Endometrial microvascular endothelial cells (primary cell): ENCODE results near the gene PPIL4. TPM values are rescaled to one million over a fixed set of nuclear protein-coding genes. Genes with fewer than 3 reads are reported as not detected.

ENCODE experiments used
- in situ Hi-C: cut with HindIII; loops from 2 replicates; pipeline ENCODE4 v1.10.0; 2017; ENCODE audit warnings: low sequenced_read_pairs, low pct_unique_long_range_greater_than_20kb; ENCODE audit errors: inconsistent ontology term
- total RNA-seq: library from RNA; depleted of rRNA; stranded (reverse); fragments of >200 nt; gene quantifications from one replicate; pipeline ENCODE4 v1.2.3, GENCODE V29; 2015; ENCODE audit errors: inconsistent ontology term

Gene PPIL4, protein sequence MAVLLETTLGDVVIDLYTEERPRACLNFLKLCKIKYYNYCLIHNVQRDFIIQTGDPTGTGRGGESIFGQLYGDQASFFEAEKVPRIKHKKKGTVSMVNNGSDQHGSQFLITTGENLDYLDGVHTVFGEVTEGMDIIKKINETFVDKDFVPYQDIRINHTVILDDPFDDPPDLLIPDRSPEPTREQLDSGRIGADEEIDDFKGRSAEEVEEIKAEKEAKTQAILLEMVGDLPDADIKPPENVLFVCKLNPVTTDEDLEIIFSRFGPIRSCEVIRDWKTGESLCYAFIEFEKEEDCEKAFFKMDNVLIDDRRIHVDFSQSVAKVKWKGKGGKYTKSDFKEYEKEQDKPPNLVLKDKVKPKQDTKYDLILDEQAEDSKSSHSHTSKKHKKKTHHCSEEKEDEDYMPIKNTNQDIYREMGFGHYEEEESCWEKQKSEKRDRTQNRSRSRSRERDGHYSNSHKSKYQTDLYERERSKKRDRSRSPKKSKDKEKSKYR
- 16.7 TPM for total RNA-seq

DNA sequence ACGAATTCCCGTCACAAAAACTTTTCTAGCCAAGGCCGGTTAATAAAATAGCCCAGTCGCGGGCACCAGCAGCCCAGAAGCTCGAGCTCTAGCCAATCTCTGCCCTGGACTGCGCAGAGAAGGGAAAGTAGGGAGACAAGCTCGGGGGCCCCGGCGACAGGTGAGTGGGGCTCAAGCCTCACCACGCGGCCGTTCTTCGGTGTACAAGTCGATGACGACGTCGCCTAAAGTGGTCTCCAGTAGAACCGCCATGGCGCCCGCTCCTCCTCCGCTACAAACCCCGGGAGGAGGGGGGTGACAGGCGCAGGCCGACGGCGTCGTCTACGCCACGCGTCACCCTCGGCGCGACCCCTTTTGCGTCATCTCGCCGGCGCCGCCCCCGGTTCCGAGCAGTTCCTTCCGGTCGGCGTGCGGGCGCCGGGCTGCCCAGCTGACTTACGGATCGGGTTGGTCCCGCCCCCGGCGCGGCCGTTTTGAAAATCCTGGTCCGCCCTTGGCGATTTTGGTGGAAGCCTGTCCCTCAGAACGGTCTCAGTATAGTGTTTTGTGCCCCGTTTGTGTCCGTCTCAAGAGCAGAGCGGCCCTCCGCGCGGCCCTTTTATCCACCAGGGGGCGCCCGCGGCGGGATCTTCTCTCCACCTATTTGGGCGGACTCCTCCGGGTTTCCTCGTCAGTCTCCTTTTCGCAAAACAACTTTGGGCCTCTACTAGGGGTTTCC, at the start of gene PPIL4:
PPIL4 (minus strand) TSS at position 290 of the 718 bp plus-strand sequence; CDS start at position 252, 38 bp downstream.
- in situ Hi-C loops = no loop called here

DNA sequence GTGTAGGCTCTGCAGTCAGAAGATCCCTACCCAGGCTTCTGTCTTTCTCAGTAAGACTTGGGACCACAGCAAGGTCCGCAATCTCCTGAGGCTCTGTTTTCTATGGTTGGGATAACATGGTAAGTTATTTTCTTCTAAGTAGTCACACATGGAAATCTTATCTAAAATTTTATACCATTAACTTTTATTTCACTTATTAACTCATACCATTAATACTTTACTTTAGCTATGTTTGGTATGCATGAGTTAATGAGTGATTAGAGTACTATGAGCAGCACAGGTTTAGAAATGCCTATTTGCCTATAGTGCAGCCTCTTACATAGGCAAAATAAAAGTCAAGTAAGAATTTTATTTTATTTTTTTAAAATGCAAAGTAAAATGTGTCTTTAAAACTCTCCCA, 47.6 kb upstream of the PPIL4 start:
- in situ Hi-C loops = no loop called here

DNA sequence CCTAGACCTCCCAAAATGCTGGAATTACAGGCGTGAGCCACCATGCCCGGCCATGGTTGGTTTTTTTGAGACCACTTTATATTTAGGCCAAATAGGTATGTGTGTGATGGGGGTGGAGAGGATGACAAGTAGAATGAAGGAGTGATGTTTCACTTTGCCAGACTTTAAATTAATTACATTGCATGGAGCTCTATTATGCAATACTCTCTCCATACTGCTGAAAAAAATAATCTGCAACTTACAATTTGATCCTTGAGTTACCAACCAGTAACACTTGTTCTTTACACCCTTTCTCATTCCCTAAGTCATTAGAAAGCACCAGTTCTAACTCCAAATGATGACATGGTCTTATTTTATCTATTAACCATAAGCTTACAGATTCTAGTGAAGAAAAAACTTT, 47.1 kb upstream of the PPIL4 start:
- in situ Hi-C loops = no loop called here

DNA sequence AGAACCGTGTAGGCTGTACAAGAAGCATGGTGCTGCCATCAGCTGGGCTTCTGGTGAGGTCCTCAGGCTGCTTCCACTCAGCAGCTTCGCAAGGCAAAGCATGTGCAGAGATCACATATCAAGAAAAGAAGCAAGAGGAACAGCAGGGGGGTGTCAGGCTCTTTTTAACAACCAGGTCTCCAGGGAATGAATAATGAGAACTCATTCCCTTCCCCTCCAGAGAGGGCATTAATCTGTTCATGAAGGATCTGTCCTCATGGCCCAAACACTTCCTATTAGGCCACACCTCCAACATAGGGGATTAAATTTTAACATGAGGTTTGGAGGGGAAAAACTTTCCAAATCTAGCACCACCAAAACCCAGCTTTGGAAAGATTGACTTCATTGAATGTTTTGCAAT, 40.3 kb upstream of the PPIL4 start:
- in situ Hi-C loops = no loop called here

DNA sequence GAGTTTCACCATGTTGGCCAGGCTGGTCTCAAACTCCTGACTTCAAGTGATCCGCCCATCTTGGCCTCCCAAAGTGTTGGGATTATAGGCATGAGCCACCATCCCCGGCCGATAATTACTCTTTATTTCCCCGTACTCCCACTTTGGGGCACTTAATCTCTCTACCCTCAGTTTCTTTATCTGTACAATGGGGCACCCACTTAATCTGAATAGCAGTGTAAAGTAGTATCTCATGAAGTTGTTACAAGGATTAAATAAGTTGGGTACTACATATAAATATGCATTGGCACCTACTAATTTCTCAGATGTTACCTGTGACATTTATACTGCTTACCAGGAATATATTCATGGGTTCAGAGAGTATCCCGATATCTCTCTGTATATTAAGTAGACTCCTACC, 35.5 kb upstream of the PPIL4 start:
- in situ Hi-C loops = no loop called here

DNA sequence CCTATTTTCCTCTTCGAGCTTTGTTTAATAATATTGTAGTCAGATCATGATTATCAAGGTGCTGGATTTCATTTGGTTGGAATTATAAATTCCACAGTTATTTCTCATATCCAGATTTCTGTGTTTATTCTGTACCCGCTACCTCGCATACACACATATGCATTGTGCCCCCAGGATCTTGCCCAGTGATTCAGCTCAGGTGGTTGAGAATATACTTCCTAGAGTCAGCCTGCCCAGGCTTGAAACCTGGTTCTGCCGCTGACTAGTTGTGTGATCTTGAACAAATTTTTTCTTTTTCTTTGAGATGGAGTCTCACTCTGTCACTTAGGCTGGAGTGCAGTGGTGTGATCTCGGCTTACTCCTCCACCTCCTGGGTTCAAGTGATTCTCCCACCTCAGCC, 35.0 kb upstream of the PPIL4 start:
- in situ Hi-C loops = no loop called here

DNA sequence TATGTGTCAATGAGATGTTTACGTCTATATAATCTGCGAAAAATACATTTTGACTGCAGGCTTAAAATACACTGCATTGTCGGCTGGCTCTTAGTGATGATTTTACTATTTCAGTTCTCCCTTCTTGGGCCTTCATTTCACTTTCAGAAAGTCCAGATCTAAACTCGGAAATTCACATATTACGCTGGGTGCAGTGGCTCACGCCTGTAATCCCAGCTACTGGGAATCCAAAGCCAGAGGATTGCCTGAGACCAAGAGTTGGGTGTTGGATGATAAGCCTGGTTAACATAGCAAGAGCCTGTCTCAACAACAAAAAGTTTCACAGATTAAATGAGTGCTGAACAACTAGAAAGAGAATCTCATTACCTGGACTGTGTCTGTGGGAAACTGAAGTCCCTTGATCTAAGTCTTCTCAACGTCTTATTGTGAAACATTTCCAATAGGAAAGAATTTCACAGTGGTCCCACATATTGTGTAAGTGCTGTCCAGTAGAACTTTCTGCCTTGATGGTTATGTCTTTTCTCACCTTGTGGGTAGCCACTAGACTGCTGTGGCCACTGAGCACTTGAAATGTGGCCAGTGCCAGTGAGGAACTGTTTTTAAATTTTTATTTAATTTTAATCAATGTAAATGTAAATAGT, 22.2 kb upstream of the PPIL4 start:
- in situ Hi-C loops = no loop called here

DNA sequence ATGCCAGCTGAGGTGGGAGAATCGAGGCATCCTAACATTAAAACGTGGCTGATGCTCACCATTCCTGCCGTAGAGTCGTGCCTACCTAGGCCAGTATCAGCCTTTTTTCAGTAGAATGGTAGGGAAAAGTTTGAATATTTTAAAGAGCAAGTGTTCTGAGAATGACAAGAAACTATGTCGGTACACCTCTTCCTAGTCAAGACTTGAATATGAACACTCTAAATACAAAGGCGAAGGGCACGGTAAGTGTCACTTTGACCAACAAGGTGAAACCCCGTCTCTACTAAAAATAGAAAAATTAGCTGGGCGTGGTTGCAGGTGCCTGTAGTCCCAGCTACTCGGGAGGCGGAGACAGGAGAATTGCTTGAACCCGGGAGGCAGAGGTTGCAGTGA, 21.3 kb upstream of the PPIL4 start:
- in situ Hi-C loops = no loop called here

DNA sequence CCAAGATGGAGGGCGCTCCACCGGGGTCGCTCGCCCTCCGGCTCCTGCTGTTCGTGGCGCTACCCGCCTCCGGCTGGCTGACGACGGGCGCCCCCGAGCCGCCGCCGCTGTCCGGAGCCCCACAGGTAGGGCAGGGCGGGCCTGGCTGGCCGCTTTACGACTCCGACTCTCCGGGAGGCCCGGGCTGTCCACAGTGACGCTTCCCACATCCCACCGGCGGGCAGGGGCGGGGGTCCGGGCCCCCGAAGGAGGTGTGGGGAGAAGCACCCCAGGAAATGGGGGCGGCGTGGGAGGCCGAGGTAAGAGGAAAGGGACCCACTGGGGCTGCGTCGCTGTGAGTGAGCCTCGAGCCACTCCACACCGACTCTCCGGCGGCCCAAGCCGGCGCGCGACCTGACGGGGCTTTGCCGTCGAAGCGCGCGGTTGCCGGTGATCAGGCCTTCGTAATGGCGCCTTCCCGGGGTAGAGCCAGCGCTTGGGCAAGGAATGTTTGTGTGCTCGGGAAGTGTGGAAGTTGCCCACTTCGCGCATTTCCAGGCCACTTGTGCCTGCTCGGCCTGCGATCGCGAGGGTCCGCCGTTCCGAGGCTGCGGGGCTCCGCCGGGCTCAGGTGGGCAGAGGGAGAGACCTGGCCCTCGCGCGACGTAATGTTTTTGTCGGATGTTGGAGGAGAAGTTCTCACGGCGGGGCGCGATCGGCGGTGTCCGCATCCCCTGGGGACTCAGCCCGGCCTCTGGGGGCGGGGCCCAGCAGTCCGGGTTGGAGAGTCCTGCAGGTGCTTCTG, 20.8 kb upstream of the PPIL4 start:
- in situ Hi-C loops = no loop called here

DNA sequence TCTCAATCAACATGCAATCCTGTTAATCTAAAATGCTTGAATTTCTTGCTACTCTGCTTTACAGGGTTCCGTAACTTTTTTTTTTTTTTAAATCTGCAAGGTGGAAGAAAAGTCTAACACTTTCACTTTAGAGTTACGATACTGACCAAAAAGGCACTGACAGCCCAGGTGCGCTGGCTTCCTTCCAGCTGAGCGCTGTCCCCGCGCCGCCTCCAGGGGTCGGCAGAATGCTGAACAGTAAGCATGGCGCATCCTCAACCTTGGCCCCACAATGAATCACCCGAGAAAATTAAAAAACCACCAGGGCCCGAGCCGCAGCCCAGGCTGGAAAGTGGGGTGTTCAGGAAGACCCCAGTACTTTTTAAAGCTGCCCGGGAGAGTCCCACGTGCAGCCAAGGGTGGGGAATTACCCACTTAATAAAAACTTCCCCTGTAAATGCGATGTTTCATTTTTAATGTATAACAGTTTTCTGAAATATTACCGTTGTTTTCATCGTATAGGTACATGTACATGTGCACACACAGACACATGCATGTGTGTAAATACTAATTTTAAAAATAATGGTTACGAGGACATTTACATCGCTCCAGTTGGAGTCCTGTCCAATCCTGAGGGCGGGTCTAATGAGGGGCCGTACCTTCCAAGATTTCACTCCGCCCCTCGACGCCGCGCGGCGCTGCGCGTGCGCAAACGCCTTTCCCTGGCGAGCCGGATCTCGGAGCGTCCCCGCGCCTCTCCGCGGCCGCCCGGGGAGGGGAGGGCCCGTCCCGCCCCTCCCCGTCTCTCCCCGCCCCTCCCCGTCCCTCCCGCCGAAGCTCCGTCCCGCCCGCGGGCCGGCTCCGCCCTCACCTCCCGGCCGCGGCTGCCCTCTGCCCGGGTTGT, 19.9 kb upstream of the PPIL4 start, which contains the start of gene GINM1:
GINM1 (plus strand) TSS at position 849 of the 883 bp plus-strand sequence. CDS start 40 bp downstream, outside the sequence.
- in situ Hi-C loops = no loop called here

DNA sequence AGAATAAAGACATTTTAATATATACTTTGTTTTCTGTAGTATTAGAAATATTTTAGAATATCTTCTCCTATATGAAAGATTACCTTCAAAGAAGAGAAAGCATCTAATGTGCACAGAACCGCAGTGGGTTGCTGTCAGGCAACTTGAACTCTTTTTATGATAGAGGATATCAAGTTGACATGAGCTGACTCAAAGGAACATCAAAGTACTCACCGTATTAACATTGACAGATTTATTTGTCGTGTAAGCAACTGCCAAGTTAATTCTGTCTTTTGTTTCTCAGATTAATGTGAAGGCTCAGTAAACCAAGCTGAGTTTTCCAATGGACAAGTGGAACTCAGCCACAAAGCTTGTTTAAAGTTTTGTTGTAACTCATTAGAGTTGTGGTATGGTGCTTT, 18.1 kb upstream of the PPIL4 start:
- in situ Hi-C loops = no loop called here

DNA sequence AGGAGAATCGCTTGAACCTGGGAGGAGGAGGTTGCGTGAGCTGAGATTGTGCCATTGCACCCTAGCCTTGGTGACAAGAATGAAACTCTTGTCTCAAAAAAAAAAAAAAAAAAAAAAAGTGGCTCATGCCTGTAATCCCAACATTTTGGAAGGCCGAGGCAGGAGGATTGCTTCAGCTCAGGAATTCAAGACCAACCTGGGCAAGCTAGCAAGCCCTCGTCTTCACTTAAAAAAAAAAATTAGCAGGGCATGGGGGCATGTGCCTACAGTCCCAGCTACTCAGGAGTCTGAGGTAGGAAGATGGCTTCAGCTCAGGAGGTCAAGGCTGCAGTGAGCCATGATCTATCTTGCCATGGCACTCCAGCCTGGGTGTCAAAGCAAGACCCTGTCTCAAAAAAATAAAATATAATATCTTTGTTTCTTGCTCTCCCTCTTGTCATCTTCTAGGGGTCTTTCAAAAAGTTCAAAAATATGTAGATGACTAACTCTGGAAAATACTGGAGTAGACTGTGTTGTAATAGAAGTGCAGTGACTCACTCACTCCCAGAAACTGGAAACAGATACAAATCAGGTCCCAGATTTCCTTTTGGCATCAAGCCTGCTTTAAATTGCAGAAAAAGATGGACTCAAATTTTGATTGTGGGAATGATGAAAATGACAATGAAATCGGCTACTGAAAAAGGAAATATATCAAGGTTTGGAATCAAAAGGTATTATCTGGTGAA, 17.5 kb upstream of the PPIL4 start:
- in situ Hi-C loops = no loop called here

DNA sequence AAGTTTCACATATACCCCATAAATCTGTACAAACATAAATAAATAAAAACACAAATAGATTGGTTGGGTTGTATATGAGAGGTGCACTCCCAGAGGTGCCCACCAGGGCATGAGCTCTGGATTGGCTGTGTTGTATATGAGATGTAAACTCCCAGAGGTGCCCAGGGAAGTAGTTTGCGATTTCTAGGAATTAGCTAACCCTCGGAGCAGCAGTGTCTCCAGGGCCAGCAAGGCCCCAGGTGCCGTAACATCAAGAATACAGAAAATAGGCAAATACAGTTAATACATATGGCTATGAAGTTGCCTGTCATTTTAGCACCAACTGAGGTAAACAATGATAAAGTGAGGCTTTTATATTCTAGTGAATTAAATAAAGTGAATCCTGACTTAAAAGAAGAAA, 14.9 kb upstream of the PPIL4 start:
- in situ Hi-C loops = no loop called here

DNA sequence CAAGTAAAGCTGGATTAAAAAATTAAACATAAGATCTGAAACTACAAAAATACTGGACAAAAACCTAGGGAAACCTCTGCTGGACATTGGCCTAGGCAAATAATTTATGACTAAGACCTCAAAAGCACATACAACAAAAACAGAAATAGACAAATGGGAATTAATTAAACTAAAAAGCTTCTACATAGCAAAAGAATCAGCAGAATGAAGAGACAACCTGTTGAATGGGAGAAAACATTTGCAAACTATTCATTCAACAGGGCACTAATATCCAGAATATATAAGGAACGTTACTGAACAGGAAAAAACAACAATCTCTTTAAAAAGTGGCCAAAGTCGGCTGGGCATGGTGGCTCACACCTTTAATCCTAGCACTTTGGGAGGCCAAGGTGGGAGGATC, 13.5 kb upstream of the PPIL4 start:
- in situ Hi-C loops = no loop called here

DNA sequence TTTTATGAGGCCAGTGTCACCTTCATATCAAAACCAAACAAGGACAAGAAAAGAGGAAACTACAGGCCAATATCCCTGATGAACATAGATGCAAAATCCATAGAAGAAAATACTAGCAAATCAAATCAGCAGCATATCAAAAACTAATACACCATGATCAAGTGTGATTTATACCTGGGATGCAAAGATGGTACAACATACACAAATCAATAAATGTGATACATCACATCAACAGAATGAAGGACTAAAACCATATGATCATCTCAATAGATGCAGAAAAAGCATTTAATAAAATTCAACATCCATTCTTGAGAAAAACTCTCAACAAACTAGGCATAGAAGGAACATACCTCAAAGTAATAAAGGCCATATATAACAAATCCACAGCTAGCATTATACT, 12.2 kb upstream of the PPIL4 start:
- in situ Hi-C loops = no loop called here

DNA sequence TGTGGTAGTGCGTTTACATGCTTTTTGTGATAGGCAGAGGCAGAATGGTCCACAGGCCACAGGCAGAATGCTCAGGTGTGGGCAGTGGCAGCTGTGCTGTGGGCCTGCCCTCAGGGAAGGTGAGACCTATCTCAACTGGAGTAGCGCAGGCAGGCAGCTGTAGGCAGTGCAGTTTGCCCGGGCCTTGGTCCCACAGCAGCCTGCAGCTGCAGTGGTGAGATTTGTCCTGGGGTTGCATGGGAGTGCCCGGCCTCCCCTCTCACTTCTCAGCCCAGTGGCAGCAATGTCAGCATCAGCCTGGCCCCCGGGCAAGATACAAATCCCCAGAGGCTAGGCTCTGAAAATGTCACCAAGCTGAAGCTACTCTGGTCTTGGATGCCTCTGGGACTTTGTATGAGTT, 6.1 kb upstream of the PPIL4 start:
- in situ Hi-C loops = no loop called here

DNA sequence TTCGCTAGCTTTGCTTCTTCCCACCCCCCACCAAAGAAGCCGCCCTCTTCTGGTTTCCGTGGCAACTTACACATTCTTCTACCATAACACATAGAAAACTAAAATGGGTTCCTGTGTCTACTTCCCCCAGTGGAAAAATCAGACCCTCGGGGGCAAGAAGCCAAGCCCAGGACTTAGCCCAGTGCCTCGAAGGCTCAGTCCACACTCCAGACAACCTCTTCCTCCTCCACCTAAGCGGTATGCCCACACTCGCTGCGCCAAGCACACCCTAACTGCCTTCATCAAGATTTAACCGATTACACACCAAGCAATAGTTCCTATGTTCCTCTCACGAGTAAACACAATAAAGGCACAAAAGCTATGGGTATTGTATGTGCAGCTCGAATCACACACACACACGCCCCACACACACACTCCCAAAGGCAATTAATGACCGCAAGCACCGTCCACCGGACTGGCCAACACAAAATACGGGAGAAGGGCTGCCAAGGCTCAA, 537 bp downstream of the PPIL4 start:
- in situ Hi-C loops = no loop called here
